Measurements from ENCODE around the gene ANKRD11.
"Not testable (repeated sequence)": the region's sequence is repeated elsewhere in the genome, so short reads cannot be mapped to it uniquely, and the experiment has no call there.

ANKRD11 gene

GRCh38 chr16:89428605-89429004 is 61.8 kb downstream of the ANKRD11 start:
- DNase-seq (ENCODE audit: low spot score): not testable (repeated sequence)

- no peak for DNase-seq (ENCODE audit: low spot score)
Measured at GRCh38 chr16:89426736-89427530, 63.4 kb downstream of the ANKRD11 start.

- no peak for DNase-seq (ENCODE audit: low spot score)
Measured at GRCh38 chr16:89425523-89425922, 64.8 kb downstream of the ANKRD11 start.

- DNase-seq (ENCODE audit: low spot score): no peak
Measured at GRCh38 chr16:89423681-89424260, 66.6 kb downstream of the ANKRD11 start.

GRCh38 chr16:89422905-89423630 is 67.3 kb downstream of the ANKRD11 start:
- no peak for DNase-seq (ENCODE audit: low spot score)

DNA sequence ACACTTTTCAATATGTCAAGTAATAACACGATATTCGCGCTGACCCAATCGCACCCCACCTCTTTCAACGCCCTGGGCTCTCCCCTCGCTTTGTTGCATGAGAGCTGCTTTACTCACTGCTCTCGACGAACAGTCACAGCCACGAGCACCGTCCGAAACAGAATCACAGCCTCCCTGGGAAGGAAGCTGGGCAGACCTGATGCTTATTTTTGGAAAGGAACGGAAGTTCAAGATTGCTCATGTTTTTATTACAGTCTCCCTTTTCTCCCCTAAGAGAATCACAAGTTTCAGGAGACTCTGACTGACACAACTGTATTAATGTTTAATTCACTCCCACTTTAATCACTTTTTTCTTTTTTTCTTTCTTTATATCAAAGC is 67.8 kb downstream of the ANKRD11 start:
- DNase-seq (ENCODE audit: low spot score): no peak

- not testable (repeated sequence) for DNase-seq (ENCODE audit: low spot score)
Measured at GRCh38 chr16:89421300-89421699, 69.1 kb downstream of the ANKRD11 start.

DNA sequence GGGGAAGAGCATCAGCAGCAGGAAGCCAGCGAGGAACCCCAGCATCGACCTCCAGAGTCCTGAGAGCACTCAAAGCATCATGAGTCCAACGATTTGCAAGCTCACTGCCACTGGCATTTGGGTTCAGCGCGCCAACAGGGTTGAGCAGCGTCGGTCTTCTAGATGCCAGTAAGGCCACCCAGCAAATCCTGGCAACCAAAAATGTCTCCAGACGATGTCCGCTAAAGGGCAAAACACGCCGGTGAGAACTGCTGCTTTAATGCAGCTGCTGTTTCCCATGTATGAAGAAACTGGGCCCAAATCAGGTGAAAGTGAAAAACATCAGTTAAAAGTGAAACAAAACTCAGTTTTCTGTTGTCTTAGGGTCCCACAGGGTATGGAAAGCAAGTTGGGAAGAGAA is 70.2 kb downstream of the ANKRD11 start:
- DNase-seq (ENCODE audit: low spot score): no peak

- DNase-seq (ENCODE audit: low spot score): no peak
Measured at GRCh38 chr16:89418352-89418751, 72.0 kb downstream of the ANKRD11 start.

DNA sequence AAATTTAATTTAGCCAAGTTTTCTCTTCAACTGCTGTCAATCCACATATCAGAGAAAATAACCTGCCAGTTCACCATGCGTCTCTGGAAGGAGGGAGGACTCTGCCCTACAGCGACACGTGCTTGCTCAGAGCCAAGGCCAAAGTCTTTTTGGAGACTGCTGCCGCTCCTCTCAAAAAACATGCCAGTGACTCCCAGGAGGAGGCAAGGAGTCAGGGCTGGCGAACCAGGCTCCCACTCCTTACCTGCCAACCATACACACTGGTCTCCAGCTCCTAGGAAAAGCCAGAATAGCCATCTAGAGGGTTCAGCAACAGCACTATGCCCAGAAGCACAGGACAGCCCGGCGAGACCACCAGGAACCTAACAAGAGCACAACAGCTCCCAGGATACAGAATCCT is 73.0 kb downstream of the ANKRD11 start:
- no peak for DNase-seq (ENCODE audit: low spot score)

DNA sequence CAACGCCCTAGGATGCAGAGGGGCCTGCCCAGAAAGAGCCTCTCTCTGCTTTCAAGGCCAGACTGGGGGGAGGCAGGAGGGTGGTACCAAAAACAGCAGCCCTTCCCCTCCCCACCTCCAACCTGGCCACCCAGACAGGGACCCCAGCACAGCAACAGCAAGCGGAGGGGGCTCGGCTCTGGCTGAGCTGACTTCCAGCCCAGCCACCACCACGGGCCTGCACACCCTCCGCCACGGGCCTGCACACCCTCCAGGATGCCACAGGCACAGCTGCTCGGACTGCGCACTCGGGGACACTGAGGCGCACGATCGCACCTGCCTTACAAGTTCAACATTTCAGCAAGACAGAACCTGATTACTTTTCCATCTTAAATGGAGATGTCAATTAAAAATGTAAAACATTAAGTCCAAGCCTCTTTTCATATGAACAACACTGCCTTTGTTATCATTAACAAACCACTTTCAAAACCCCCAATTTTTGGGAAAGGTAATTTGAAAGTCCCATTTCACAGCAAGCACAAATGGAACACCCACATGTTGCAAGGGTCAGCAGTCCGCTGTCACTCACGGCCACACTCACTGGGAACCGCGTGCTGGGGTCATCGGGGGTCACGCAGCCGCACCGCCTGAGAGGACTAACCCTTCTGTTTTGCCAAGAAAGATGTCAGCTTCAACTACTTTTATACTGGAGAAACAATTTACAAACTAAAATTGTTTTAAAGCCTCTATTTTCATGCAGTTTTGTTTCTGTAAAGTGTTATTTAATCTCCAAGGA is 76.4 kb downstream of the ANKRD11 start:
- DNase-seq (ENCODE audit: low spot score): no peak

GRCh38 chr16:89412811-89413210 is 77.5 kb downstream of the ANKRD11 start:
- no peak for DNase-seq (ENCODE audit: low spot score)

DNA sequence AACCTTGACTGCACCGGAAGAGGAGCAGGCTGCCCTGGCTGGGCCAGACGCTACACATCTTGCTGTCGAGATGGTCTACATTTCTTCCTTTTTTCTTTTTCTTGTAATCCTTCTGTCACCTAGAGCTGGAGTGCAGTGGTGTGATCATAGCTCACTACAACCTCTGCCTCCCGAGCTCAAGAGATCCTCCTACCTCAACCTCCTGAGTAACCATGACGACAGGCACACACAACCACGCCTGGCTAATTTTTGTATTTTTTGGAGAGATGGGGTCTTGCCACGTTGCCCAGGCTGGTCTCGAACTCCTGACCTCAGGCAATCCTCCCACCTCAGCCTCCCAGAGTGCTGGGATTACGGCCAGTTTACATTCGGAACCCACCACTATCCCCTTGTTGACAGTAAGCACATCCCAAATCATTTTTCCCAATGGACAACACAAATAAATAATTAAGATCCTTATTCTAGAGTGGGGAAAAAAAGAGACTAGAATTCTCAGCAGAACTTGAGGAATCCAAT is 79.0 kb downstream of the ANKRD11 start:
- DNase-seq (ENCODE audit: low spot score): no peak

DNA sequence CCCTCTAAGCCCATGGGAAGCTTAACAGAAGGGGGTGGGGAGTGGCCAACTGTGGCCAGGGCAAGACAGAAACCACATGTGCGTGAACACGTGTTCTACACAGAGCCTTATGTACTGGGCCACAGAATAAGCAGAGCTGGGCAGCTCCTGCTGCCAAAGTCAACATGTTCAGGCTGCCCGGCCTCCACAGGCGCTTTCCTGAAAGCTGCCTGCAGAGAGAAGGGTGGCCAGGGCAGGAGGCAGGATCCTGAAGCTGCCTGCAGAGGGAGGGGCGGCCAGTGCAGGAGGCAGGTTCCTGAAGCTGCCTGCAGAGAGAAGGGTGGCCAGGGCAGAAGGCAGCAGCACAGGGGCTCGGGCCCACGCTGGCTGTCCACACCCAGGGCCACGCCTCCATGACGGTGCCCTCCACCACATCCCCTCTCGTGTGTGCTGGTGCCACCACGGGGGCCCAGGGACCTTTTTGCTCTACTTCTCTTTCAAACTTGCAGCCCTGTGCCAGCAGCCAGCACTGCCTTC is 79.5 kb downstream of the ANKRD11 start:
- no peak for DNase-seq (ENCODE audit: low spot score)

- DNase-seq (ENCODE audit: low spot score): no peak
Measured at GRCh38 chr16:89410322-89410721, 80.0 kb downstream of the ANKRD11 start.

GRCh38 chr16:89409161-89409711 is 81.1 kb downstream of the ANKRD11 start:
- no peak for DNase-seq (ENCODE audit: low spot score)

DNA sequence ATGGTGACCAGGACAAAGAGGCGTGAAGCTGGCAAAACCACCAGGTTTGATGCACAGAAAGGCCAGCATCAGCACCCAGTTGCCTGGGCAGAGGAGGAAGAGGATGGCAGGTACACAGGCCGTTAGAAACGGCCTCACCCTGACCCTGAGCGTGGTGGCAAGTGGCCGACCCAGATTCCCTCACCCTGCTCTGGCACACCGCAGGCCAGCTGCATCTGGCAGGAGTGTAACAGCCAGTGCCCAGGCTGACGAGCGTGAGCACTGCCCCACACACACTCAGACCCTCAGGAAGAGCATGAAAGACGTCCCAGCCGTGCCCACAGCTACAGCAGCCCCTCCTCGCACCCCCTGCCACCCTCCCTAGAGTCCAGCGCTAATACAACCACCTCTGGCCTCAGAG is 82.0 kb downstream of the ANKRD11 start:
- DNase-seq (ENCODE audit: low spot score): no peak

- DNase-seq (ENCODE audit: low spot score): no peak
Measured at GRCh38 chr16:89407925-89408300, 82.4 kb downstream of the ANKRD11 start.

DNA sequence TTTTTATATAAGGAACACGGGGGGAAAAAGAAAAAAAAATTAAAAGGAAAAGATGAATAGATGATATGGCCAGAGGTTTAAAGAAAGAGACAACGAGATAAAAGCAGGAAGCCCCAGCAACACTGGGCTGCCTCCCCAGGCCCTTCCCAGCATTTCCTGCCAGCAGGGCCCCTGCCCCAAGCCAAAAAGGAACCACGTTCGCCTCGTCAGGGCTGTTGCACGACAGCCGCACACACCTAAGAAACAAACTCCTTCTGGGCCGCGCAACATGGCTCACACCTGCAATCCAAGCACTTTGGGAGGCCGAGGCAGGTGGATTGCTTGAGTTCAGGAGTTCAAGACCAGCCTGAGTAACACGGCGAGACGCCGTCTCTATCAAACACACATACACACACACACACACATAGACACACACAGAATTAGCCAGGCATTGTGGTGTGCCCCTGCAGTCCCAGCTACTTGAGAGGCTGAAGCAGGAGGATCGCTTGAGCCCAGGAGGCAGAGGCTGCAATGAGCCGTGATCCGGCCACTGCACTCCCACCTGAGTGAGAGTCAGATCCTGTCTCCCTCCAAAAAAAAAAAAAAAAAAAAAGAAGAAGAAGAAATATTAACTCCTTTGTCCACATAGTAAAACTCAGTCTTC is 83.0 kb downstream of the ANKRD11 start:
- DNase-seq (ENCODE audit: low spot score): no peak

- DNase-seq (ENCODE audit: low spot score): no peak
Measured at GRCh38 chr16:89406277-89406888, 84.0 kb downstream of the ANKRD11 start.

- DNase-seq (ENCODE audit: low spot score): no peak
Measured at GRCh38 chr16:89404561-89404960, 85.8 kb downstream of the ANKRD11 start.

All from hematopoietic multipotent progenitor cell treated with erythropoietin and hydrocortisone succinate and interleukin-3 and kit ligand, for 17 days (in vitro differentiated cells).